ENCODE data around the gene TP53I13. TPM values are rescaled to one million over a fixed set of nuclear protein-coding genes. Genes with fewer than 3 reads are reported as not detected.

TP53I13 gene
- total and polyA plus RNA-seq, 2 donors (not counting 3 experiments of a cell fraction or from before 2014, with no cell fraction given), result 41.1 to 42.7 TPM

- dilution Hi-C loops (cut with MboI; ENCODE audit: extremely low pct_ligation_motif_present, low sequenced_read_pairs), result no loop called here
- Histone ChIP-seq H3K4me3 (replicated peaks in 1 of 3; ENCODE audit: insufficient read depth in 1 of 3, low read depth in 1 of 3, low read length in 3 of 3) (peak overlapping the region in 1 of 3 experiments; percentile 28), H3K79me2 (ENCODE audit: control insufficient read depth, insufficient read depth, low read length) (peaks cover 43% of the 10 kb centered on the region), H3K9me3 (replicated peaks; ENCODE audit: control insufficient read depth, insufficient read depth, low read length) (no peaks in the 10 kb centered on the region), H3K4me1 (ENCODE audit: control insufficient read depth, extremely low read depth, insufficient read depth, low read length) (peaks cover 68% of the 10 kb centered on the region), H3K27ac (ENCODE audit: insufficient read depth, low read depth, low read length) (peak overlapping the region; percentile 37), H4K20me1 (replicated peaks; ENCODE audit: control insufficient read depth, extremely low read depth, insufficient read depth, low read length) (no peaks in the 10 kb centered on the region), H3K9ac (replicated peaks; ENCODE audit: extremely low read depth, insufficient read depth, low read length) (peak overlapping the region; percentile 50), H3K36me3 (ENCODE audit: control insufficient read depth in 2 of 2, extremely low read depth in 1 of 2, insufficient read depth in 2 of 2, low read length in 2 of 2) (no peaks in the 10 kb centered on the region), H3K27me3 (ENCODE audit: control insufficient read depth in 2 of 2, insufficient read depth in 2 of 2, low read length in 2 of 2) (no peaks in the 10 kb centered on the region), H3K4me2 (ENCODE audit: insufficient read depth, low read length) (peak overlapping the region; percentile 53), H3K9me1 (replicated peaks; ENCODE audit: control insufficient read depth, extremely low read depth, insufficient read depth, low read length) (no peaks in the 10 kb centered on the region), H2AFZ (ENCODE audit: low read depth, low read length) (peak overlapping the region; percentile 76)
- ChIA-PET POLR2A (interaction anchor here (0.7 kb wide), 1 partner anchor 32 kb away, joined by 3 read pairs; the partner anchor contains the start of gene CORO6), CTCF (interaction anchor here (0.8 to 9.2 kb wide), 9 partner anchors 12 to 466 kb away, joined by 3 to 152 read pairs (median 23); partner anchors contain the start of genes SSH2 and TP53I13)
- BruUV-seq (replicated peaks), result no TSS peak
- intact Hi-C loops (cut with micrococcal nuclease), result loop anchor here (1.0 to 5.0 kb wide), 6 partner anchors 10 to 442 kb away; partner anchors contain the start of genes ABHD15 and NUFIP2
- TF ChIP-seq MYC (IDR thresholded peaks at IDR 0.05; ENCODE audit: low read depth, low read length) (no peak), JUN (IDR thresholded peaks at IDR 0.05; ENCODE audit: borderline replicate concordance, insufficient read depth, insufficient read length, low read depth) (no peak), FOS (IDR thresholded peaks at IDR 0.05; ENCODE audit: borderline replicate concordance, insufficient read depth, low read length) (no peak), POLR2A (IDR thresholded peaks at IDR 0.05; ENCODE audit: low read depth, low read length) (no peak), EZH2 (IDR thresholded peaks at IDR 0.05; ENCODE audit: borderline replicate concordance, low read depth, low read length, severe bottlenecking) (no peak), GATA2 (IDR thresholded peaks at IDR 0.05; ENCODE audit: insufficient read depth, insufficient read length, low read depth, low read length) (no peak), POLR2AphosphoS5 (IDR thresholded peaks at IDR 0.05; ENCODE audit: insufficient read depth, low read depth, low read length) (no peak)
- TF ChIP-seq, protein P1, sequence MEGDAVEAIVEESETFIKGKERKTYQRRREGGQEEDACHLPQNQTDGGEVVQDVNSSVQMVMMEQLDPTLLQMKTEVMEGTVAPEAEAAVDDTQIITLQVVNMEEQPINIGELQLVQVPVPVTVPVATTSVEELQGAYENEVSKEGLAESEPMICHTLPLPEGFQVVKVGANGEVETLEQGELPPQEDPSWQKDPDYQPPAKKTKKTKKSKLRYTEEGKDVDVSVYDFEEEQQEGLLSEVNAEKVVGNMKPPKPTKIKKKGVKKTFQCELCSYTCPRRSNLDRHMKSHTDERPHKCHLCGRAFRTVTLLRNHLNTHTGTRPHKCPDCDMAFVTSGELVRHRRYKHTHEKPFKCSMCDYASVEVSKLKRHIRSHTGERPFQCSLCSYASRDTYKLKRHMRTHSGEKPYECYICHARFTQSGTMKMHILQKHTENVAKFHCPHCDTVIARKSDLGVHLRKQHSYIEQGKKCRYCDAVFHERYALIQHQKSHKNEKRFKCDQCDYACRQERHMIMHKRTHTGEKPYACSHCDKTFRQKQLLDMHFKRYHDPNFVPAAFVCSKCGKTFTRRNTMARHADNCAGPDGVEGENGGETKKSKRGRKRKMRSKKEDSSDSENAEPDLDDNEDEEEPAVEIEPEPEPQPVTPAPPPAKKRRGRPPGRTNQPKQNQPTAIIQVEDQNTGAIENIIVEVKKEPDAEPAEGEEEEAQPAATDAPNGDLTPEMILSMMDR (IDR thresholded peaks at IDR 0.05; ENCODE audit: extremely low read depth in 1 of 2, insufficient read depth in 1 of 2, low read depth in 1 of 2, low read length in 2 of 2), result no peak
- TF ChIP-seq, protein P2, sequence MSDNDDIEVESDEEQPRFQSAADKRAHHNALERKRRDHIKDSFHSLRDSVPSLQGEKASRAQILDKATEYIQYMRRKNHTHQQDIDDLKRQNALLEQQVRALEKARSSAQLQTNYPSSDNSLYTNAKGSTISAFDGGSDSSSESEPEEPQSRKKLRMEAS (IDR thresholded peaks at IDR 0.05; ENCODE audit: insufficient read depth, insufficient read length), result no peak
- DNase-seq (ENCODE audit: low read depth, low spot score), result no peak
- no peak for FAIRE-seq
Observed at GRCh38 chr17:29590411-29591145, 22.1 kb downstream of the TP53I13 start.
